Amniotic stem cell (primary cell): ENCODE measurements around the gene TRAPPC10.
"Not testable (repeated sequence)": the region's sequence is repeated elsewhere in the genome, so short reads cannot be mapped to it uniquely, and the experiment has no call there.

Experiments used
- DNase-seq: peaks from one replicate; lab custom pipeline; 2025; lab: John Stamatoyannopoulos, UW

The TRAPPC10 gene

GRCh38 chr21:44145616-44146015 lies 133.5 kb downstream of the TRAPPC10 start:
- DNase-seq: not testable (repeated sequence)

DNA sequence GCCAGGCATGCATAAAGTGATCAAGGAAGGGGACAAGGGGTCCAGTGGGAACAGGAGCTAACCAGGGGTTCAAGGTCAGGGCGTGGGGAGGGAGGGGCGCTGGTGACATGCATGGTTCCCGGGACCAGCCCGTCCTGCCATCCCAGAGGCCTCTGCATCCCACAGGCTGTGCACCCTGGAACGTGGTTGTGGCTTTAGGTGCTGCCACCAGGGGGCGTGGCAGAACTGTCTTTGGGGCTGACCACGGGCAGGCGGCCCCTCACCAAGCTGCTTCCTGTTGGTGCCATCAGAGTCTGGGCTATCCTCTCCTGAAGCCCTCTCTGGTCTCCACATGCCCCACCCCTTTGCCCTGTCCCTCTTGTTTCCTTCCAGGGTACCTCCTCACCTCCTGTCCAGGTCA lies 135.0 kb downstream of the TRAPPC10 start:
- not testable (repeated sequence) for DNase-seq

GRCh38 chr21:44150255-44150654 lies 138.1 kb downstream of the TRAPPC10 start:
- DNase-seq: not testable (repeated sequence)

GRCh38 chr21:44153214-44153888 lies 141.2 kb downstream of the TRAPPC10 start:
- not testable (repeated sequence) for DNase-seq

DNA sequence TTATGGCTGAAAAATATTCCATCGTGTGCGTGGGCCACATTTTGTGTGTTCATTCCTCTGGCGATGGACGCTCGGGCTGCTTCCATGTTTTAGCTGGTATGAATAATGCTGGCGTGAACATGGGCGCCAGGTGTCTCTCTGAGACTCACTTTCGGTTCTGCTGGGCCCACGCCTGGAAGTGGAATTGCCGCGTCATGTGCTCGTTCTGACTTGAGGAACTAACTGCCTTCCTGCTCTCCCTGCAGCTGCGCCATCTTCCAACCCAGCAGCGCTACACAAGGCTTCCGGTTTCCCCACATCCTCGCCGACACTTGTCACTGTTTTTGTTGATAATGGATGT lies 141.8 kb downstream of the TRAPPC10 start:
- DNase-seq: not testable (repeated sequence)

- not testable (repeated sequence) for DNase-seq
These were observed 142.7 kb downstream of the TRAPPC10 start for GRCh38 chr21:44154816-44155230.

GRCh38 chr21:44155231-44155993 lies 143.3 kb downstream of the TRAPPC10 start:
- DNase-seq: not testable (repeated sequence)

DNA sequence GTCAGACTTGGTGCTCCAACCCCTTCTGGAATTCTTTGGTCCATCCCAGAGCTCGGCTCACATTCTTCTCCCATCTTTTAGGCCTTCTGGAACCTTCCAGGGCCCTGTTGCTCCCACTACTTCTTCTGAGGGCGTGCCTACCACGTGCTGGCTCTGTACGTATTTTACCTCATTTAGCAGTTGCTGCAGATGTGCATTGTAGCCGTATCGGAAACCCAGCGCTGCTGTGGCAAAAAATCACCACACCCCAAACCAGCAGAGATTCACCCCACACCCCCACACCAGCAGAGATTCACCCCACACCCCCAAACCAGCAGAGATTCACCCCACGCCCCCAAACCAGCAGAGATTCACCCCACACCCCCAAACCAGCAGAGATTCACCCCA lies 143.9 kb downstream of the TRAPPC10 start:
- not testable (repeated sequence) for DNase-seq
